H1 (cell line): ENCODE measurements around the gene NUP62CL. TPM values are rescaled to one million over a fixed set of nuclear protein-coding genes. Genes with fewer than 3 reads are reported as not detected.

ENCODE experiments used
- CHD1 ChIP-seq: IDR thresholded peaks from 2 replicates; pipeline ENCODE4 v1.6.1; 2012; ENCODE audit warnings: low read depth, low read length, improper control_type of control experiment
- CHD7 ChIP-seq: fragments of 300-600 bp; sonication (generic); IDR thresholded peaks from 2 replicates; pipeline ENCODE4 v1.7.1; 2012; ENCODE audit warnings: low read length, moderate library complexity, mild to moderate bottlenecking, inconsistent platforms; ENCODE audit not compliant: insufficient replicate concordance
- CREB1 ChIP-seq: IDR thresholded peaks from 2 replicates; pipeline ENCODE4 v1.6.1; 2012; ENCODE audit warnings: inconsistent platforms
- EGR1 ChIP-seq: IDR thresholded peaks from 2 replicates; pipeline ENCODE4 v1.6.1; 2011; ENCODE audit warnings: low read depth, low read length, borderline replicate concordance
- EP300 ChIP-seq, 2 experiments: IDR thresholded peaks; 1 replicate in 1 of 2; 2 replicates in 1 of 2; pipeline ENCODE4 v1.6.1; 2011 to 2012; ENCODE audit warnings: low read depth in 2 of 2, low read length in 2 of 2, mild to moderate bottlenecking in 2 of 2, borderline replicate concordance in 1 of 2, inconsistent platforms in 1 of 2, moderate library complexity in 1 of 2
- JUN ChIP-seq: IDR thresholded peaks from 2 replicates; pipeline ENCODE4 v1.6.1; 2011; ENCODE audit warnings: low read depth, mild to moderate bottlenecking, improper control_type of control experiment, low read length
- KDM5A ChIP-seq: fragments of 200-600 bp; IDR thresholded peaks from 2 replicates; pipeline ENCODE4 v1.7.1; 2012; ENCODE audit warnings: mild to moderate bottlenecking, low read length, inconsistent platforms, mixed read lengths
- RAD21 ChIP-seq, 2 experiments: IDR thresholded peaks in 1 of 2; conservative IDR thresholded peaks in 1 of 2; 2 replicates each; pipeline ENCODE4 v1.6.1; 2011; ENCODE audit warnings: low read depth in 2 of 2, low read length in 2 of 2, improper control_type of control experiment in 1 of 2, inconsistent platforms in 1 of 2, mild to moderate bottlenecking in 1 of 2, moderate library complexity in 1 of 2
- SP2 ChIP-seq: IDR thresholded peaks from 2 replicates; pipeline ENCODE4 v1.6.1; 2012; ENCODE audit warnings: mild to moderate bottlenecking, low read length, inconsistent platforms
- SRF ChIP-seq: IDR thresholded peaks from 2 replicates; pipeline ENCODE4 v1.6.1; 2011; ENCODE audit warnings: mild to moderate bottlenecking, low read depth, low read length, moderate library complexity
- TAF1 ChIP-seq: IDR thresholded peaks from 2 replicates; pipeline ENCODE4 v1.6.1; 2011; ENCODE audit warnings: mild to moderate bottlenecking, low read depth, low read length
- TAF7 ChIP-seq: optimal IDR thresholded peaks from 2 replicates; pipeline ENCODE3; 2011; ENCODE audit warnings: low read depth, mild to moderate bottlenecking, inconsistent platforms, low read length, moderate library complexity, borderline replicate concordance
- polyA plus RNA-seq, 7 experiments: library from polyadenylated mRNA; depleted of rRNA in 3 of 7; stranded (reverse) in 5 of 7; unstranded in 2 of 7; fragments of >200 nt in 5 of 7; fragments of 200-250 nt in 2 of 7; gene quantifications; 1 replicate in 5 of 7; 2 replicates in 1 of 7; 4 replicates in 1 of 7; pipeline versions ENCODE4 v1.2.1 to v1.2.3, GENCODE V29; 2011 to 2013; ENCODE audit warnings: missing spikeins in 2 of 7, mixed read lengths in 2 of 7
- total RNA-seq: library from RNA; stranded (reverse); fragmentation: NEBNext Ultra II Directional; extraction: Animal tissue kit (Norgen Biotek cat#: 25700); gene quantifications from 2 replicates; pipeline ENCODE4 v1.2.1, GENCODE V29; 2021

Gene NUP62CL
- total and polyA plus RNA-seq, 2 of the 8 experiments (the other 6 are each of a cell fraction or from before 2014, with no cell fraction given): 3.3 to 6.2 TPM

GRCh38 chrX:107206697-107207065 lies 448 bp upstream of the NUP62CL start (continued):
- TF ChIP-seq CHD7 (no peak), CHD1 (no peak), TAF1 (no peak), EGR1 (no peak), CREB1 (no peak), JUN (no peak), SRF (no peak), SP2 (no peak), EP300 (IDR thresholded peaks at IDR 0.05; ENCODE audit: borderline replicate concordance in 1 of 2, low read depth in 2 of 2, low read length in 2 of 2) (no peak), RAD21 (IDR thresholded peaks at IDR 0.05 in 1 of 2, conservative IDR thresholded peaks at IDR 0.05 in 1 of 2; ENCODE audit: low read depth in 2 of 2, low read length in 2 of 2) (no peak), KDM5A (no peak), TAF7 (no peak)
